Epithelial cell of esophagus (primary cell): ENCODE data around the gene RRAGC.
A peak's percentile ranks its signal among the peaks of the same experiment; 100 is the strongest.

Source experiments
- DNase-seq: peaks from one replicate; pipeline ENCODE4 v3.0.0; 2010; ENCODE audit warnings: low read depth
- H3K4me3 ChIP-seq: 2 replicates; pipeline ENCODE4 v1.5.1; 2011; ENCODE audit warnings: mild to moderate bottlenecking, low read length, control low read depth
- TF ChIP-seq, protein P1 (sequence below): IDR thresholded peaks from 2 replicates; pipeline ENCODE4 v1.5.1; 2011; ENCODE audit warnings: low read depth, mild to moderate bottlenecking, low read length, control low read depth, inconsistent platforms; ENCODE audit not compliant: insufficient read depth; ENCODE audit errors: missing control alignments

RRAGC gene

DNA sequence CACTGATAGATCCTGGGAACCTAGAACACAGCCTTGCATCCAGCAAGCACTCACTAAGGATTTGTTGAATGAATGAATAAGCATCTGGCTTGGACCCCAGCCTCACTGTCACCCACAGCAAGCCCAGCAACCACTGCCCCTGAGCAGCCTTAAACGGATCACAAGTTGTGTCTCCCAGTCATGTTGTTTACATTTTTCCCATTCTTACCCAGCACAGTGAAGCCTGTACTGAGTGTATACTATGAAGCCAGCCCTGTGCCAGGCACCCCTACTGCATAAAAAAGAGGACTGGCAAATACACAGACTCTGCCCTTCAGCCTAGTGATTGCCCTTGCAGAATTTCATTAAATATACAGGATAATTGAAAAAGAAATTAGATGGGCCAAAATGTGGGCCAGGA, 30.2 kb downstream of the RRAGC start:
- H3K4me3 ChIP-seq = no peak overlapping the region
- DNase-seq = no peak
- TF ChIP-seq, protein P1, sequence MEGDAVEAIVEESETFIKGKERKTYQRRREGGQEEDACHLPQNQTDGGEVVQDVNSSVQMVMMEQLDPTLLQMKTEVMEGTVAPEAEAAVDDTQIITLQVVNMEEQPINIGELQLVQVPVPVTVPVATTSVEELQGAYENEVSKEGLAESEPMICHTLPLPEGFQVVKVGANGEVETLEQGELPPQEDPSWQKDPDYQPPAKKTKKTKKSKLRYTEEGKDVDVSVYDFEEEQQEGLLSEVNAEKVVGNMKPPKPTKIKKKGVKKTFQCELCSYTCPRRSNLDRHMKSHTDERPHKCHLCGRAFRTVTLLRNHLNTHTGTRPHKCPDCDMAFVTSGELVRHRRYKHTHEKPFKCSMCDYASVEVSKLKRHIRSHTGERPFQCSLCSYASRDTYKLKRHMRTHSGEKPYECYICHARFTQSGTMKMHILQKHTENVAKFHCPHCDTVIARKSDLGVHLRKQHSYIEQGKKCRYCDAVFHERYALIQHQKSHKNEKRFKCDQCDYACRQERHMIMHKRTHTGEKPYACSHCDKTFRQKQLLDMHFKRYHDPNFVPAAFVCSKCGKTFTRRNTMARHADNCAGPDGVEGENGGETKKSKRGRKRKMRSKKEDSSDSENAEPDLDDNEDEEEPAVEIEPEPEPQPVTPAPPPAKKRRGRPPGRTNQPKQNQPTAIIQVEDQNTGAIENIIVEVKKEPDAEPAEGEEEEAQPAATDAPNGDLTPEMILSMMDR = no peak

DNA sequence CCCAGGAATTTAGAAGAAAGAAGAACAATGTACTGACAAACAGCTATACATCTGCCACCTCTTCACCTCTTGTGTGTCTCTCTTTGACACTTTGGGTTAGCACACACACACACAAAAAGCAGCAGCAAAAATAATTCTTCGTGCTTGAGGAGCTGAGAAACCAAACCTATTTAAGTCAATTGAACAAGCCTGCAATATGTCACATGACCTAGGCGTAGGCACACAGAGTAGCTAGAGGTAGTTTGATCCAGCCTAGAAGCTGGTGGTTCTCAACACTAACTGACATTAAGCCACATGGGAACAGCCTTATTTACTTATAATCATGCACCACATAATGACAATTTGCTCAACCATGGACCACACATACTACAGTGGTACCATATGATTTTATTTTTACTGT, 32.3 kb downstream of the RRAGC start:
- TF ChIP-seq, protein P1 = no peak
- H3K4me3 ChIP-seq = no peak overlapping the region
- no peak for DNase-seq

GRCh38 chr1:38826886-38827285, 32.7 kb downstream of the RRAGC start:
- no peak overlapping the region for H3K4me3 ChIP-seq
- DNase-seq = no peak
- TF ChIP-seq, protein P1 = no peak

GRCh38 chr1:38826262-38826661, 33.3 kb downstream of the RRAGC start:
- TF ChIP-seq, protein P1 = no peak
- DNase-seq = peak; percentile 17
- no peak overlapping the region for H3K4me3 ChIP-seq

DNA sequence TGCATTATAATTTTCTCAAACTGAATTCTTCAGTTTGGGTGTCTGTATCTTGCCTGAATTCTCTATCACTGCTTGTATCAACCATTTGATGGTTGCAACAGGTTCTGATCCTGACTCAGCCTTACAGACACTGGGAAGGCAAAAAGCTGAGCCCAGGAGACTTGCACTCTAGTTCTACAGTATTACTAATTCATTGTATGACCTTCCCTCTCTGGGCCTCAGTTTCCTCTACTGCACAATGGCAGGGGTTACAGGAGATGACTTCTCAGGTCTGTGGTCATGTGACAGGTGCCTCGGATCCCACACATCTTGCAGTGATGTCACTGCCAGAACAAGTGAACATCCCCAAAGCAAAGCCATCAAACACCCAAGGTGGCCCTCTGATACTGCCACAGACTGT, 38.7 kb downstream of the RRAGC start:
- no peak for DNase-seq
- H3K4me3 ChIP-seq = no peak overlapping the region
- TF ChIP-seq, protein P1 = no peak

GRCh38 chr1:38819516-38819915, 40.1 kb downstream of the RRAGC start:
- no peak for DNase-seq
- no peak overlapping the region for H3K4me3 ChIP-seq
- TF ChIP-seq, protein P1 = no peak

- H3K4me3 ChIP-seq = no peak overlapping the region
- DNase-seq = no peak
- TF ChIP-seq, protein P1 = no peak
Observed at GRCh38 chr1:38819040-38819439, 40.5 kb downstream of the RRAGC start.
